Neural progenitor cell (in vitro differentiated cells): ENCODE results near the gene ALOX12B.

Source experiments
- CTCF ChIP-seq: fragments of 200-600 bp; sonication (generic); IDR thresholded peaks from 2 replicates; pipeline ENCODE4 v1.5.1; 2017; ENCODE audit warnings: antibody characterized with exemption, mild to moderate bottlenecking
- EZH2 ChIP-seq: fragments of 200-600 bp; sonication (generic); IDR thresholded peaks from 2 replicates; pipeline ENCODE4 v1.6.1; 2017; ENCODE audit warnings: antibody characterized with exemption, mild to moderate bottlenecking, moderate library complexity
- EZH2phosphoT487 ChIP-seq: fragments of 200-600 bp; sonication (generic); IDR thresholded peaks from 2 replicates; pipeline ENCODE4 v1.6.1; 2017; ENCODE audit warnings: antibody characterized with exemption

- TF ChIP-seq CTCF (no peak), EZH2phosphoT487 (no peak), EZH2 (no peak)
These were observed 31.7 kb downstream of the ALOX12B start for GRCh38 chr17:8055851-8056231.
